HG03066 (cell line): ENCODE measurements around the gene C1QTNF1.
"Not testable (repeated sequence)": the region's sequence is repeated elsewhere in the genome, so short reads cannot be mapped to it uniquely, and the experiment has no call there.

Source experiments
- ATAC-seq: cut with Tn5 transposase; IDR thresholded peaks from one replicate; pipeline ENCODE4 v1.9.1; 2021; ENCODE audit warnings: low read depth; ENCODE audit not compliant: unreplicated experiment

The C1QTNF1 gene

GRCh38 chr17:79022507-79022991 lies 1.4 kb upstream of the C1QTNF1 start:
- no peak for ATAC-seq

- ATAC-seq = no peak
Measured at GRCh38 chr17:79023180-79023705, 726 bp upstream of the C1QTNF1 start.

- ATAC-seq = no peak
Measured at GRCh38 chr17:79024901-79025737, 1.1 kb downstream of the C1QTNF1 start.

- ATAC-seq = no peak
Measured at GRCh38 chr17:79026376-79027273, 2.7 kb downstream of the C1QTNF1 start.

GRCh38 chr17:79027274-79027924 lies 3.4 kb downstream of the C1QTNF1 start:
- no peak for ATAC-seq

- no peak for ATAC-seq
Measured at GRCh38 chr17:79027925-79028491, 4.0 kb downstream of the C1QTNF1 start.

- ATAC-seq = no peak
Measured at GRCh38 chr17:79028496-79029326, 4.7 kb downstream of the C1QTNF1 start.

- no peak for ATAC-seq
Measured at GRCh38 chr17:79029327-79030009, 5.5 kb downstream of the C1QTNF1 start.

GRCh38 chr17:79030636-79031035 lies 6.7 kb downstream of the C1QTNF1 start:
- ATAC-seq = not testable (repeated sequence)

- ATAC-seq = no peak
Measured at GRCh38 chr17:79031996-79032875, 8.3 kb downstream of the C1QTNF1 start.

- ATAC-seq = no peak
Measured at GRCh38 chr17:79033046-79033616, 9.2 kb downstream of the C1QTNF1 start.

GRCh38 chr17:79033741-79034501 lies 10.0 kb downstream of the C1QTNF1 start:
- ATAC-seq = no peak

GRCh38 chr17:79034931-79035485 lies 11.0 kb downstream of the C1QTNF1 start:
- no peak for ATAC-seq

GRCh38 chr17:79035686-79036085 lies 11.7 kb downstream of the C1QTNF1 start:
- ATAC-seq = no peak

GRCh38 chr17:79036181-79036580 lies 12.2 kb downstream of the C1QTNF1 start:
- no peak for ATAC-seq

GRCh38 chr17:79036596-79036995 lies 12.6 kb downstream of the C1QTNF1 start:
- no peak for ATAC-seq
